Right renal cortex interstitium (tissue), 3 donors: ENCODE results near the gene PITX2. TPM values are rescaled to one million over a fixed set of nuclear protein-coding genes. Genes with fewer than 3 reads are reported as not detected.

Source experiments
- DNase-seq, 3 donors: peaks; one replicate each; pipeline ENCODE4 v3.0.0-alpha.2; 2013; ENCODE audit warnings: low read depth in 3 of 3, low spot score in 2 of 3
- polyA plus RNA-seq, 3 donors: library from polyadenylated mRNA; unstranded; fragments of 120-200 nt; gene quantifications; one replicate each; pipeline ENCODE4 v1.2.1, GENCODE V29; 2013; ENCODE audit not compliant: insufficient read length in 3 of 3

Gene PITX2
- polyA plus RNA-seq: 1 to 10 TPM; 2.0 to 3.2 (median 2.3) TPM

DNA sequence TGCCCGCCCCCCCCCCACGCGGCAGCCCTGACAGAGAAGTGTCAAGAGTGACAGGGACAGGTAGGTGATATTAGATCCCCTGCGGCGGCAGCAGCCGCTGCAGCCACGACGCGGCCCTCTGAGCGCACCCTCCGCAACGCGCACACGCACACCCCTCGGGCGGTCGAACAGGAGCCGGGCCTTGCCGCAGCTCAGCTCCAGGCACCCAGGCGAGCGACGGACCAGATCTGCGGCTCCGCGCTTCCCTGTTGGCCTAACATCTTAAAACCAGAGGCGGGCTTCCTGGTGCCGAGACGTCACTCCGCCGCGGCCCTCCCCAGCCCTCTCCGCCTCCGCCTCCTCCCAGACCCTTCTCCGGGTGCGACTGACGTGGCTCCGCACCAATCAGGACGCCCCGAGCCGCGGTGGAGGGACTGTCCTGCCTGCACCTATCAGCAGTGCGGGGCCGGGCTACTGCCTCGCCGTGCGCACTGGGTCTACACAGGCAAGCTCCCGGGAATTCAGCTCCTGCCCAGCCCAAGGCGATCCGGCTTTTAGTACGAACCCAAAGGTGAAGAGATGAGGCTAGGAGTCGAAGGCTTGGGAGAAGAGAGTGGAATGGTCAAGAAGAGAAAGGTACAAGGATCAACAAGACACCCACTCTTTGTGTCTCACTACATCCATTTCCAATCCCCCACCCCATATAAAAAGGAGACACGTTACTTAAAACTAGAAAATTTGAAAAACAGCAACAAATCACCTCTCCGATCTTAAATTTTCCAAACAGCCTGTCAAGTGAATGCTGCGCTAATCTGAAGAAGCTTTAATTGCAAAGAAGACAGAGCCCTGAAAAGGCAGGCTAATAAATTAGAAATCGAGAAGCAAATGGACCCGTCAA lies at the start of gene PITX2:
TSS of gene PITX2 (minus strand) at position 237 of the 877 bp plus-strand sequence. CDS start 617 bp downstream, outside the sequence.
- no peak for DNase-seq

DNA sequence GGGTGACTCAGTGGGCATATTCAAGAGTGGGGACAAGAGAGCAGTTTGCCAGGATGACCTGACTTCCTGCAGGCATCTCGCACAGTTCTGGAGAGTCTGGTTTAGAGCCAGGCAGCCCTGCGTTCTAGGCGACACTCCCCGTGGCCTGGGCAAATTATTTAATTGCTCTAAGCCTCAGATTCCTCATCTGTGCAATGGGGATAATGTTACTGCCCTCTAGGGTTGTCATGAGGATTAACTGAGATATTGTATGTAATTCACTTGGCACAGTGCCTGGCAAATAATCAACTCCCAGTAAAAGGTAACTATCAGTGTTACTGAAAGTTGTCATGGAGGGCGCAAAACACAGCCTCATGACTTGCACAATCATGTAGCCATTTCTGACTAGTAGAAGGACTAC lies 48.8 kb upstream of the PITX2 start:
- DNase-seq: no peak

GRCh38 chr4:110669663-110670062 lies 46.8 kb upstream of the PITX2 start:
- DNase-seq: no peak

DNA sequence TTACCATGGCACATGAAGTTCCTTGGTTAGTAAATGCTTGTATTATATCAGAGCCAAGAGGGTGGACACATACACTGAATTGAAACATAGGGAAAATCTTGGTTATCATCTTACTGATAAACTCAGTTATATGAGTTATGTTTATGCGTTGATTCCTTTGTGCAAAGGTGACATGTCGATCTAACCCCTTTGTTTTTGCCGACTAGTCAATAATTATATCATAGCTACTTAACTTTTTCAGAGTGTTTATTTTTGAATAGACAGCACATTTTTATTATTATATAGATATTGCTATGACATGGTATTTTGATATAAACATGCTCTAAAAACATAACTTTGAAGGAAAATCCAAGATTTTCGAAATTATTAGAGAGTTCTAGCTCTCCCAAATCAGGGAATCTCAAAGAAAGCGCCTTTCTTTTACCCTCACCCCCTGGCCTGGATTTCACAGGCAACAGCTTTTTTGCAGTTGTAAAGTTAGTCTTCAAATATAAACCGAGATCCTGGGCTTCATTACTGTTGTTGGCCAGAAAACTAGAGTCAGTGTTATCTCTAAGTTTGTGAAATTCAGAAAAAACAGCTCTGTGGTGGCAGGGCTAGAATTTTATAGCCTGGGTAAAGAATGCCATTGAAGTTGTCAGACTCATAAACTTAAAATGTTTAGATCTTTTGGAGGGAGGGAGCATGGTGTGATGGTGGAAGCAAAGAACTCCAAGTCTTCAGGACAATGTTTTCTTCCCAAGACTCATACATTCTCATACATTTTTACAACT lies 45.8 kb upstream of the PITX2 start:
- no peak for DNase-seq

- no peak for DNase-seq
Observed at GRCh38 chr4:110667670-110668069, 44.8 kb upstream of the PITX2 start.

DNA sequence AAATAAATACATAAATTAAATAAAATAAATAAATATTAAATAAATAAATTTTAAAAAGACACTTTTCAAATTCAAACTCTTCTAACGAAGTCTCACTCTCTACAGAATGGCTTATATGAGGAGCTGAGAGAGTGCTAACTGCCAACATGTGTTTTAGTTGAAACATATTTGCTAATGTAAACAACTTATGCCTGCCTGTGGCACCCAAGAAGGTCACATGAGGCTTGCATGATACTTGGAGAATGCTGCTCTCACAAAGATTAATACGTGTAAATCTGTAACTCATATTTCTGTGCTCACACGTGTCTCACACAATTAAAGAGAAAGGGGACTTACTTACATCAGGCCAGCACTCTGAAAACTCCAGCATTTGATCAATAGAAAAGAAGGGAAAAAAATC lies 43.2 kb upstream of the PITX2 start:
- DNase-seq: no peak

DNA sequence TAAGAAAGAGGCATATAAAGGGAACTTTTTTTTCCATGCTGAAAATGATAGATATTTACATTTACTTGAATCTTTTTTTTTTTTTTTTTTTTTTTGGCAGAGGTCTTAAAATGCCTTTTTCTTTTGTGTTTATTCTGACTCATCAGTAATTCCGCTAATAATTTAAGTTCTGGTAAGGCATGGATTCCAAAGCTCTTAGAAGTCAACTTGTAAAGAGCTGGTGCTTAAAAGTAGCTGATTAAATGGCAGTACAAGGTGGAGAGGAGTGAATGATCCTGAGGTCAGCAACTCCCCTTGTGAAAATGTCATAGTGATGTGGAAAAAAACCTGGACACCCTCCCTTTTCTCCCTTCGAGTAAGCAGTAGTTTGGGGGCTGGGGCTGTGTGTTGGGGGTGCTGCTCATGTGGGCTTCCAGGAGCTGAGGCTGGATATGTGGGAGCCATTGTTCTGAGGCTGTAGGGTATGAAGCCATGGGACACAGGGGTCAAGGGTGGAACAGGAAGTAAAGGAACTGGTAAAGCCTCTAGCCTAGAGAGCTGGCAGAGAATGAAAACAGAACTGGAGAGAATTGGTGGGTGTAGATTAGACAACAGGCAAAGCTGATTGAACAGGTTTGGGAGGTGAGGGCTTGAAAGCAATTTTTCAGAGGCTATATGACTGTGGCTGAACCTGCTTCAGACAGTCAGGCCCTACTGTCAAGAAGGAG lies 41.0 kb upstream of the PITX2 start:
- no peak for DNase-seq

DNA sequence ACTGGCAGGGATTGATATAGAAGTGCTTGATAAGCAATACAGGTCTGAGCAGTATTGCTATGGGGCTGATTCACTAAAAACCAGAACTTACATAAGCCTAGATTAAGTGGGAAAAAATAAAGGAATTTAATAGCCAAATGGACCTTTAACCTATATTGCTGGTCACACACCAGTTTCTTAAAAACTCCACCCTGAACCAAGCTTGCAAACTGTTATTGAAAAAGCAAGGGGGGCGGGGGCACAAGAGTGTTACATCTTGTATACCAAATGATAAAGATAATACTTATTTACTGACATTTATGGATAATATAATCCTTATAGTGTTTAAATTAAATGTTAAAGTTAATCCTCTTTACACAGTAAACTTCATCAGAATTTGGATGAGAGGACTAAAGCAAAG lies 40.3 kb upstream of the PITX2 start:
- DNase-seq: no peak

DNA sequence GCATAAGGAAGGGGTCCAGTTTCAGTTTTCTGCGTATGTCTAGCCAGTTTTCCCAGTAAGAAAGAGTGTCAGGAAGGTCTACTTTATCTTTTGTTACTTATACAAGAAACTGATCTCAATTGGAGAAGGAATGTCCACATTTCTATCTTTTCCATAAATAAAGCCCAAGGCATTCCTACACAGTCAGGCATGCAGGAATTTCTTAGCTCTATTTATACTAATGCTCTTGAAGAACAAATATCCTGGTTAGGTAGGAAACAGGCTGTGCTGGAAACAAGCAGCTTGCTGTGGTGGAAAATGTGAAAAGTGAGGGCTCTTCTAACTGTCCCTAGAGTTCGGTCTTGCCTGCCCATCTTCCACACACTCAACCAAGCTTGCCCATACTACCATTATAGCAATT lies 37.9 kb upstream of the PITX2 start:
- DNase-seq: no peak

GRCh38 chr4:110654254-110654635 lies 31.4 kb upstream of the PITX2 start:
- DNase-seq: no peak

GRCh38 chr4:110653321-110654253 lies 30.7 kb upstream of the PITX2 start:
- DNase-seq: no peak

DNA sequence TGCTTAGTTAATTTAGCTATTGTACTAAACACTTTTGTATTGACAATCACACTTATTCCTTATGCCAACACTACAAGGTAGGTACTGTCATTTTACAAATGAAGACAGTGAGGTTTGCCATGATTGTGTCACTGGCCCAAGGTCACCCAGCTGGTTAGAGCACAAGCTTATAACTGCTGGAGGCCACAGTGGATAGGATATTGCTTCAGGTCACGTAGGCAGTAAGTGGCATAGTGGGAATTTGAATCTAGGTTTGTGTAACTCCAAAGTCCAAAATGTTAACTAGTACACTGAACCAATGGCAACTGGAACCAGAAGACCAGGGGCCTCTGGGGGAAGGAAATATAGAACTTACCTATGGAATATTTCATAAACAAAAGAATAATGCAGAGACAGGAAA lies 21.1 kb upstream of the PITX2 start:
- DNase-seq: no peak

DNA sequence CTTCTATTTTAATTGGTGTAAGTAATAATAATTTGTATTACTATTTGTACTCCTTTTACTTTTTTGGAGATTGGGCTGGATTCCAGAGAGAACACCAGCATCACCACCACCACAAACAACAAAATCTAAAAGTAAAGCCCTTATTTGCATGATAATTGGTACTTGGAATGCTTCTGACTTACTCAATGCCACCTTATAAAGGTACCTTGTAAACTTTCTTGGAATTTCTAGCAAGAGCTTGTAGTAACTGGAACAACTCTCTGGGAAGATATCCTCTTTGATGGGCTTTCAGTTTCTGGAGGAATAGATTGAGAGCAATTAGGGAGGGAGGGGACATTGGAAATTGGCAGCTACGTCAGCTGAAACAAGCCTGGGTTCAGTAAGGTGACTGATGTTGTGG lies 20.2 kb upstream of the PITX2 start:
- DNase-seq: no peak

DNA sequence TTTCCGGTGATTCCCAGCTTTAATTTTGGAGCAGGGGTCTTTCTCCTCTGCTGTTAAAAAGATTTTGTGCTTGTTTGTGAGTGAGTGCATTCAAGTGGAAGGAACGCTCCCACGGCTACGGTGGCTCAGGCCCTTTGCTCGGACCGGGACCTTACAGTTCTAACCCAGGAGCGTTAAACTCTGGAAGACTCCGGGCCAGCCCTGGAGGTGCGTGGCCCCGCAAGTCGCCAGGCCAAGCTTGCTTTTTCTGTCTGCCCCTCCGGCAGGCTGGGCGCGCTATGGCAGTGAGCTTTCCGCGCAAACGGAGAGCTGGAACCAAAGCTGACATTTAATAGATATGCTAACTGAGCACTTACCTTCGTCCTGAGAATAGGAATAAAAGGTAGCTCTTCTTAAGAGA lies 18.3 kb upstream of the PITX2 start:
- DNase-seq: no peak

- DNase-seq: no peak
Observed at GRCh38 chr4:110640576-110640975, 17.7 kb upstream of the PITX2 start.

DNA sequence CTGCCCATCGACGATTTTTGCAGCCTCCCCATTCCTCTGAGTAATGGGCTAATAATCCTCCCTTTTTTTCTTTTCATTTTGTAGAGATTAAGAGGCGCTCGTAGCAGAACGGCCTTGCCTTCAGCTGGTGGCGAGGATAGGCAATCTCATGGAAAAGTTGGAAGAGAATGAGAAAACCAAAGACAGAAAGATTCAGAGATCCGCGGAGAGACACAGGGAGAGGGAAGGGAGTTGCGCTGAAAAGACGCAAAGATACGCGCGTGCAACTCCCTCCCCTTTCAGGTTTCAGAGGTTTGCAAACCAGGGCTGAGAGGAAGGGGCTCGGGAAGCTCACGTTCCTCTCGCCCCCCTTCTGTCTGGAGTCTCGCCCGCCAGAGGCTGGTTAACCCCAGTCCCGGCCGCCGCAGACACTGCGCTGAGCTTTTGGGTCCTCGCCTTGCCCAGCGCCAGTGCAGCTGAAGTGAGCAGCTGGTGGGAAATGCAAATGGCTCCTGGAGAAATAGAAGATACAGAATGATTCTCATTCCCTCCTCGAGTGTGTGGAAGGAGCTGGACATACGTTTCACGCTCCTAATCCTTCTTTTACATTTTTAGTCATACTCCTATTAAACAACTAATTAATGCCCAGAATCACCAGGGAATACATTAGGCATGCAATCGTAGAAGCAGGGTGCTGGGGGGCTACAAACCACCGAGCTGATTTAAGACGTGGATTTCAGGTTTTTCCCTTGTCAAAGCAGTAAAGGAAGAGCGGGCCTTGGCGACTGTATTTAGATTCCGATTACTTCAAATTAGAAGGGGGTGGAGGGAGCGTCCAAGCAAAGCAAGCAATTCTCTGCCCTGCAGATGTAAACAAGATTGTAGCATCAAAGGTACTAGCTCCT lies 16.6 kb upstream of the PITX2 start:
- no peak for DNase-seq

DNA sequence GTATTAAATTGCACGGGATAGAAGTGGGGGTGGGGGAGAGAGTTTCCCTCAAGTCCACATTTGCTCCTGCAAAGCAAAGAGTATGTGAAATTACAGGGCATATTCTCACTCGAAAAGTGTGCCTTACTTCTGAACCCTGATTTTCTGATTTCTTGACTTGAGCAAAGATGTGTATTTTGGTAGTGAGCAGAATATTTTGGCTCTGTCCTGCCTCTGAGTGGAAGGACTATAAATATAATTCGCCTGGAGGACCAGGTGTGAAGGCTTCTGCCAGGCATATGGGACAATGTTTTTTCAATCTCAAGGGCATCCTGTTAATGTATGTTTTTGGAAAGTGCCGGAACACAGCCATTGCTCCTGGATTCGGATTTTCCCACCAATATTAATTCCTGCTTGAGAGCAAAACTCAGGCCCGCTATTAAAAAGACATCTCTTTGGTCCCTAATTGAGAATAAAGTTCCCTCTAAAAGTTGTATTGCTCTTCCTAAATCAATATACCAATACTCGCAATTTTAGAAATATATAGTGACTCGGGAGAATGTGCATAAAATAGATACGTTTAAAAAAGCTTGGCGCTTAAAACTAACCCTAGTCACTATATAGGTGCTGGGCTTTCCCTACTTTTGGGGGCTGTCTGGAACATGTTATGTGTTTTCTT lies 15.3 kb upstream of the PITX2 start:
- DNase-seq: no peak

GRCh38 chr4:110637408-110638088 lies 14.7 kb upstream of the PITX2 start:
- DNase-seq: no peak
